GM19099 (cell line): ENCODE results near the gene PRF1.

Experiments
- POLR2A ChIP-seq: IDR thresholded peaks from 3 replicates; pipeline ENCODE4 v1.6.1; 2011; ENCODE audit warnings: low read depth; ENCODE audit not compliant: insufficient read length; ENCODE audit errors: extremely low read depth

PRF1 gene

GRCh38 chr10:70597856-70598815, 4.4 kb downstream of the PRF1 start:
- no peak for TF ChIP-seq POLR2A

- no peak for TF ChIP-seq POLR2A
These were observed 5.4 kb downstream of the PRF1 start for GRCh38 chr10:70596860-70597809.

DNA sequence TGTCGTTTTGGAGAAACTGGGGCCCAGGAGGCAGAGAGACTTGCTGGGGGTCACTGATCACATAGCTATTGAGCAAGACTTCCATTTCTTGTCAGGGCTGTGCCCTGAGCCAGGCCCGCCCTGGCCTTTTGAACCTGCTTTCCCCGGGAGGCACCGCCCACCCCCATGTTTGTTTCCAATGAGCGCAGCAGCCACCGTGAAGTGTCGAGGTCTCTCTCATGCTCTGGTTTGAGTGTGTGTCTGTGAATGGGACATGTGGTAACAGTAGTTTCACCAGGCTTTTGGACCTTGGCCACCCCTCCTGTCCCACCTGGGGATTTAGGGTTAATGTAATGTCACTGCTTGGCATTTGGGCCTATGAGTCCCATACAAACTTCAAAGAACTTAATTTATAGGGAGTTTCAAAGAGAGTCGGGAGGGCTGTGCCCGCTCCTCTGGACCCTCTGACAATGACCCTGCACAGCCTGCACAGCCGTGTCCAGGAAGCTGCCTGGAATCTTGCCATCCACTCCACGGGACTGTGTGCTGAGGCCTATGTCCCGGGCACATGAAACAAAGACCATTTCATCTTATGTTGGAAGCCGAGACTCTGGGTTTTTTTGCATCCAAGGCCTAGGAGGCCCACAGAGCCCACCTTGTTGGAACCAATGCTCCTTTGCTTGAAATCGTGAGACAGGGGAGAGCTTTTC, 6.3 kb downstream of the PRF1 start:
- TF ChIP-seq POLR2A, result no peak

GRCh38 chr10:70595566-70596016, 7.0 kb downstream of the PRF1 start:
- no peak for TF ChIP-seq POLR2A

DNA sequence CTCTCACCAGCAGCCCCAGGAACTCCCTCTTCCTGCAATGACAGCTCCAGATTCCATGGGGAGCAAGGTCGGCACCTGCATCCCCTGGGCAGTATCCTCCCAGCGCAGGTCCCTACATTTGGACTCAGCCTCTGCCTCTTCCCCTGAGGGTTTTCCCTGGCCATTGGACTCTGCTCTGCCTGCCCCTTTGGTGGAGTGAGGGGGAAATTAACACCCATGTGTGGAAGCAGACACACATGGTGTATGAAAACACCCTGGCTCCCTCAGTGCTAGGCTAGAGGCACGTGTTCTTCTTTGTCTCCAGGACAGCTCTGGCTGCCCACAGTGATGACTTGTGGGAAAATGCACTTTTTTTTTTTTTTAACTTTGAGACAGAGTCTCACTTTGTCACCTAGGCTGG, 8.4 kb downstream of the PRF1 start:
- TF ChIP-seq POLR2A, result no peak

DNA sequence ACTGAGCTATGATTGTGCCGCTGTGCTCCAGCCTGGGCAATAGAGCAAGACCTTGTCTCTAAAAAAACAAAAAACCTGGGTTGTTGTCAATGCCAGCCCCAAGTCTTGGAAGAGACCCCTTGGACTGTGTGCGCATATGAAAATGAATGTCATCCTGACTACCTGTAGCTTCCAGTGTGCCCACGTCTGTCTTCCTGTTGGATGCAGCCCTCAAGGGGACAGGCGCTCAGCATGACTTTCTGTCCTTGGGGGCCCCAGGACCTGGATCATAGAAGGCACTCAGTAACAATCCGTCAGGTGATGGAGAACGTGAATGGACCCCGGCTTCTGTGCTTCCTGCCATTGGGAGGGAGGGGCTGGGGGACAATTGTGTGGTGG, 9.0 kb downstream of the PRF1 start:
- TF ChIP-seq POLR2A, result no peak

DNA sequence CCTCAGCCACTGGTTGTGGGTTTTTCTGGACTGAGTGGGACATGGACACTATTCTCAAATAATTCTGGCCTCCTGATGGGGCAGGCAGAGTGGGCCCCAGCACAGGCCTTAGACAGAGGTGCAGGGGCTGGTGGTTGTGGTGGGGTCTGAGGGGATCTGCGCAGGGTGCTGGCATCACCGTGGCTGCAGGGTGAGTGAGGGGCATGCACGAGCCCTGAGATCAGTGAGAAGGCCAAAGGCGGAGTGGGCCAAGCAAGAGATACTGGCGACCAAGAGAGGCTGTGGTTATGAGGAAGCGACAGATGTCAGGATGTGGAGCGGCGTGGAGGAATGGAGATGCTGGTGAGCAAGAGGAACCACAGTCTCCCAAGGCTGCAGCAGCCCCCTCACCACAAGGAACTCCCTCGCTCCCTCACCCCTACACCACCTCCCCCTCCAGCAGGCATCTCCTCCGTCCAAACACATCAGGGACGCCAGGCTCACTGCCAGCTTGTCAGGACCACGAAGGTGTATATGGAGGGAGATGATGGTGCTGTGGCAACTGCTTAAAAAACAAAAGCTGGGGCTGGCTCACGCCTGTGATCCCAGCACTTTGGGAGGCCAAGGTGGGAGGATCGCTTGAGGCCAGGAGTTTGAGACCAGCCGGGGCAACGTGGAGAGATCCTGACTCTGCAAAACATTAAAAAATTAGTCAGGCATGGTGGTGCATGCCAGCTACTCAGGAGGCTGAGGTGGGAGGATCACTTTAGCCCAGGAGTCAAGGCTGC, 9.6 kb downstream of the PRF1 start:
- TF ChIP-seq POLR2A, result no peak

DNA sequence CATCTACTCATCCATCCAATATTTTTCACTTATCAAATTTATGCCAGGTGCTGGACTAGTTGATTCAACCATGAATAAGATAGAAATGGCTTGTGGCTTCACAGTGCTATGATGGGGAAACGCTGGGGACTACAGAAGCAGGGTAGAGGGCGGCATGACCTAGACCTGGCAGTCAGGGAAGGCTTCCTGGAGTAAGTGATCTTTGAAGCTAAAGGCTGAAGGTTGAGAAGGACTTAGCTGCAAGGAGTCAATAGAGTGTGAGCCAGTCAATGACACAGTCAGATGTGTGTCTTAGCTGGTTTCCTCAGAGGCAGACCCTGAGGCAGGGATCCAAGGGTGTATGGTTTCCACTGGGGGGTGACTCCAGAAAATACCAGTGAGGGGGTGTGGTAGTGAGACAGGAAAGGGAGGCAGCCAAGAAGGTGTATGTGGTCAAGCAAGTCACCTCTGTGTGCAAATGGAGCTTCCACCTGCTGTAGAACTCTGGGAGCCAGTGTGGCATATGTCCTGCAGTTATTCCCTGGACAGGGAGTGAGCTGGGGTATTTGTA, 10.3 kb downstream of the PRF1 start:
- no peak for TF ChIP-seq POLR2A

DNA sequence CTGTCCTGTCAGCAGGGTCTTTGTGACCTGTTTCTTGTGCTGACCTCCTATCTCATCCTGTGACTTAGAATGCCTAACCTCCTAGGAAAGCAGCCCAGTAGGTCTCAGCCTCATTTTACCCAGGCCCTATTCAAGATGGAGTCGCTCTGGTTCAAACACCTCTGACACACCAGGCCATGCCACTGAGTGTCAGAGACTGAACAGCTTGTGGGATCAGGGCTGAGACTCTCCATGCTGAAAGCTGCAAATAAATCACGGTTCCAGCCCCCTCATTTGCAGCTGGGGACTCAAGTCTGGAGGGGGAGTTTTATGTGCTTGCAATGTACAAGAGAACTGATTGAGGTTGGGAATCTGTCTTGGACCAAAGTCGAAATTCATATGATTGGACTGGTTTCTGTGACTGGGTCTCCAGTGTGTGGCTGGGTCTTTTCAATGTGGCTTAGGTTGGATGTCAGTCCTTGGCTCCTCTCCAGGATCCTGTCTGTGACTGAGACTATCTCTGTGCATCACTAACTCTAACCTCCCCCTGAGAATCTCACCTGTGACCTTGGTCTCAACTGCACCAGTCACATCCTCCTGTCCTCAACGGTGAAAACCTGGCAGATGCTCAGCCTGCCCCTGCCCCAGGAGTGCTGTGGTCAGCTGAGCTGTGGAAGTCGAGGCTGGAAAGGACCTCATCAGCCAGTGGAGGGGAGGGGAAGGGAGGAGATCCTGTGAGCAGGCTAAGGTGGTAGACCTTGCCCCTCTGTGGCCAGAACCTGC, 11.7 kb downstream of the PRF1 start:
- no peak for TF ChIP-seq POLR2A

- TF ChIP-seq POLR2A, result no peak
These were observed 12.5 kb downstream of the PRF1 start for GRCh38 chr10:70589762-70590654.

GRCh38 chr10:70588859-70589570, 13.5 kb downstream of the PRF1 start:
- TF ChIP-seq POLR2A, result no peak

- no peak for TF ChIP-seq POLR2A
These were observed 14.3 kb downstream of the PRF1 start for GRCh38 chr10:70588255-70588654.
